GM12873 (cell line): ENCODE results near the gene ERC2.

Experiments used
- CTCF ChIP-seq: IDR thresholded peaks from 2 replicates; pipeline ENCODE4 v1.5.1; 2012; ENCODE audit warnings: low read depth, mild to moderate bottlenecking, moderate library complexity, low read length, control low read depth; ENCODE audit not compliant: insufficient read depth; ENCODE audit errors: missing control alignments

ERC2 gene

GRCh38 chr3:56410576-56410975 is 57.7 kb downstream of the ERC2 start:
- TF ChIP-seq CTCF, result no peak

GRCh38 chr3:56409790-56410189 is 58.5 kb downstream of the ERC2 start:
- TF ChIP-seq CTCF, result no peak

GRCh38 chr3:56408761-56409196 is 59.5 kb downstream of the ERC2 start:
- no peak for TF ChIP-seq CTCF

DNA sequence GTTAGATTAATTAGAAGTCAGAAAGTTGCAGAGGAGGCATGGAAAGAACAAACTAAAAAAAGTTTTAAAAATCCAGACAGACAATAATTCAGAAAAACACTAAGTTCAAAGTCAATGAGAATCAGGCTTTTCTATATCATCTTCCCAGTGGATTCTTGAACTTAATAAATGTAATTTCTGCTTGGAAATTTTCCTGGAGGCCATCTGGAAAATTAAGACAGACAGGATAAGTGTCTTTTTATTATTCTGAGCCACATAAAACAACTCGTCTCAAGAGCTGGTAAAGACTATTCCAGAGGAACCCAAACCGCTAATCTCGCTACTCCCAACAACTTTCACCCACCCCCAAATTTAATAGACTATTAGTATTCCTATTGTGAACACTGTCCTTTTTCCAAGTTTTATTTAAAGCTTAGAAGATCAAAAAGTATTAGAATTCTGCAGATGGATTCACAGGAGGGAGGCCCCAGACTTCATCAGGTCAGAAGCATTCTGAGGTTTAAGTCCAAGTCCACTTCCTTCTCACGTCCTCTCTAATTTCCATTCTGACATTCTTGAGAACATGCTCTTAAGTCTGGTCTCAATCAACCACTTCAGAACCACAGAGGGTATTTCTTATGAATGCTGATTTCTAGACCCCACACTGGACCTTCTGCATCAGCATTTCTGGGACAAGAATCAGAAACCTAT is 61.3 kb downstream of the ERC2 start:
- TF ChIP-seq CTCF, result no peak

DNA sequence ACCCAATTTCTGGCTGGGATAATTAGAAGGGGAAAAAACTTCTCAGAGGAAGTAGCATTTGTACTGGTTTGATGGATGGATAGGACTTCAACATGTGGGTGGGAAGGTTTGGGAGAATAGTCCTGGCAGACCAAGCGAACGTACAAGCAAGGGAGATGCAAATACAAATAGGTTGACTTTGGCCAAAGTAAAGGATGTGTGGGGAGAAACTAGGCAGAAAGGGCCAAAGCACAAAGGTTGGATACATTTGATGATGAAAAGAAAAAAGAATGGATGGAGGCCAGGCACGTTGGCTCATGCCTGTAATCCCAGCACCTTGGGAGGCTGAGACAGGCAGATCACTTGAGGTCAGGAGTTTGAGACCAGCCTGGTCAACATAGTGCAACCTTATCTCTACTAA is 63.4 kb downstream of the ERC2 start:
- TF ChIP-seq CTCF, result no peak

- TF ChIP-seq CTCF, result no peak
These were observed 69.6 kb downstream of the ERC2 start for GRCh38 chr3:56398659-56399058.

DNA sequence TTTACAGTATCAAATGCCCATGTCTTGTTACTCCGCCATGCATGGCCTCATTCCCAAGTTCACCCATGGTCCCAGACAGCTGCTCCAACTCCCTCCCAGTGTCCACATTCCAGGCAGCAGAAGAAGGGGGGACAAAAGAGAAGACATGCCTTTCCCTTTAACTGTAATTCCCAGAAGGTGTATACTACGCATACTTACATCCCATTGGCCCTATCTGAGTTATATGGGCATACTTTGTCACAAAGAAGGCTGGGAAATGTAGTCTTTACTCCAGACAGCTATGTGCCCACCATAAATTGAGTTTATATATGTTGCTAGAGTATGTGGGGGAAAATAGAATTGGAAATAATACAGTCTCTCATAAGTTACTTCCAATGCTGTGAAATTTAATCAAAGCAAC is 70.5 kb downstream of the ERC2 start:
- no peak for TF ChIP-seq CTCF
